PC-3 (cell line): ENCODE data around the gene CD163L1.

Experiments used
- EZH2 ChIP-seq: fragments of 300-600 bp; sonication (generic); IDR thresholded peaks from one replicate; pipeline ENCODE4 v1.6.1; 2017; ENCODE audit warnings: antibody characterized with exemption, mild to moderate bottlenecking, low read length; ENCODE audit not compliant: unreplicated experiment
- TF ChIP-seq, protein P1 (sequence below): fragments of 300-600 bp; sonication (generic); conservative IDR thresholded peaks from 2 replicates; pipeline ENCODE4 v1.5.1; 2017; ENCODE audit warnings: antibody characterized with exemption, low read depth, mild to moderate bottlenecking, low read length

GRCh38 chr12:7339675-7340074 is 104.3 kb downstream of the CD163L1 start:
- TF ChIP-seq, protein P1, sequence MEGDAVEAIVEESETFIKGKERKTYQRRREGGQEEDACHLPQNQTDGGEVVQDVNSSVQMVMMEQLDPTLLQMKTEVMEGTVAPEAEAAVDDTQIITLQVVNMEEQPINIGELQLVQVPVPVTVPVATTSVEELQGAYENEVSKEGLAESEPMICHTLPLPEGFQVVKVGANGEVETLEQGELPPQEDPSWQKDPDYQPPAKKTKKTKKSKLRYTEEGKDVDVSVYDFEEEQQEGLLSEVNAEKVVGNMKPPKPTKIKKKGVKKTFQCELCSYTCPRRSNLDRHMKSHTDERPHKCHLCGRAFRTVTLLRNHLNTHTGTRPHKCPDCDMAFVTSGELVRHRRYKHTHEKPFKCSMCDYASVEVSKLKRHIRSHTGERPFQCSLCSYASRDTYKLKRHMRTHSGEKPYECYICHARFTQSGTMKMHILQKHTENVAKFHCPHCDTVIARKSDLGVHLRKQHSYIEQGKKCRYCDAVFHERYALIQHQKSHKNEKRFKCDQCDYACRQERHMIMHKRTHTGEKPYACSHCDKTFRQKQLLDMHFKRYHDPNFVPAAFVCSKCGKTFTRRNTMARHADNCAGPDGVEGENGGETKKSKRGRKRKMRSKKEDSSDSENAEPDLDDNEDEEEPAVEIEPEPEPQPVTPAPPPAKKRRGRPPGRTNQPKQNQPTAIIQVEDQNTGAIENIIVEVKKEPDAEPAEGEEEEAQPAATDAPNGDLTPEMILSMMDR = no peak
- TF ChIP-seq EZH2 = no peak
